Esophagus muscularis mucosa (tissue), 4 donors: Measurements from ENCODE around the gene AKAP10.

Source experiments
- CTCF ChIP-seq, 3 experiments: fragments of 200-600 bp in 2 of 3; fragments of 450-650 bp in 1 of 3; sonication (generic) in 2 of 3; IDR thresholded peaks; one replicate each; pipeline ENCODE4 v1.5.1; 2017 to 2019; ENCODE audit warnings: antibody characterized with exemption in 3 of 3, mild to moderate bottlenecking in 2 of 3, moderate library complexity in 1 of 3
- EP300 ChIP-seq: sonication (generic); formaldehyde crosslinking; IDR thresholded peaks from one replicate; pipeline ENCODE4 v1.6.1; 2017; ENCODE audit warnings: antibody characterized with exemption
- POLR2A ChIP-seq: fragments of 450-650 bp; IDR thresholded peaks from one replicate; pipeline ENCODE4 v1.6.1; 2017; ENCODE audit warnings: antibody characterized with exemption, moderate library complexity, mild to moderate bottlenecking, low read depth
- POLR2AphosphoS5 ChIP-seq, 2 donors: sonication (generic); formaldehyde crosslinking; IDR thresholded peaks; one replicate each; pipeline ENCODE4 v1.6.1; 2017; ENCODE audit warnings: antibody characterized with exemption in 2 of 2

- TF ChIP-seq CTCF (IDR thresholded peaks at IDR 0.05) (no peak), POLR2A (no peak), POLR2AphosphoS5 (IDR thresholded peaks at IDR 0.05) (no peak), EP300 (no peak)
Measured at GRCh38 chr17:20012017-20012536, 34.4 kb upstream of the AKAP10 start.
